KBM-7 (cell line): Measurements from ENCODE around the gene NXNL1.

Experiments
- DNase-seq: peaks from one replicate; pipeline ENCODE4 v3.0.0-alpha.2; 2015
- in situ Hi-C: fragments of 300-500 bp; cut with MboI; formaldehyde crosslinking; loops from 2 replicates; pipeline ENCODE4 v1.14.3; 2020; ENCODE audit warnings: low sequenced_read_pairs, low pct_unique_long_range_greater_than_20kb, mixed read lengths

Gene NXNL1

GRCh38 chr19:17424743-17425365, 35.9 kb downstream of the NXNL1 start:
- peak; percentile 67 for DNase-seq
- in situ Hi-C loops, result no loop called here

- in situ Hi-C loops, result no loop called here
- no peak for DNase-seq
Observed at GRCh38 chr19:17423429-17424208, 37.1 kb downstream of the NXNL1 start.

GRCh38 chr19:17421942-17422341, 38.8 kb downstream of the NXNL1 start:
- no peak for DNase-seq
- in situ Hi-C loops, result no loop called here

GRCh38 chr19:17420475-17420924, 40.2 kb downstream of the NXNL1 start:
- in situ Hi-C loops, result no loop called here
- peak; percentile 46 for DNase-seq

GRCh38 chr19:17419621-17420474, 40.9 kb downstream of the NXNL1 start, which contains the start of gene MVB12A:
TSS of gene MVB12A (plus strand) at chr19:17420047. CDS start at chr19:17420136, 89 bp downstream.
- in situ Hi-C loops, result no loop called here
- DNase-seq, result peak; percentile 99

- in situ Hi-C loops, result no loop called here
- no peak for DNase-seq
Observed at GRCh38 chr19:17419154-17419620, 41.5 kb downstream of the NXNL1 start.

GRCh38 chr19:17418710-17419109, 42.0 kb downstream of the NXNL1 start:
- in situ Hi-C loops, result no loop called here

GRCh38 chr19:17415121-17415520, 45.6 kb downstream of the NXNL1 start:
- in situ Hi-C loops, result no loop called here

More at GRCh38 chr19:17418710-17419109, 42.0 kb downstream of the NXNL1 start:
- no peak for DNase-seq

GRCh38 chr19:17414097-17414496, 46.6 kb downstream of the NXNL1 start:
- in situ Hi-C loops, result no loop called here
- no peak for DNase-seq

More at GRCh38 chr19:17415121-17415520, 45.6 kb downstream of the NXNL1 start:
- no peak for DNase-seq

GRCh38 chr19:17411801-17412200, 48.9 kb downstream of the NXNL1 start:
- in situ Hi-C loops, result no loop called here
- DNase-seq, result no peak

- in situ Hi-C loops, result no loop called here
- DNase-seq, result no peak
Observed at GRCh38 chr19:17409990-17410389, 50.7 kb downstream of the NXNL1 start.

- no peak for DNase-seq
- in situ Hi-C loops, result no loop called here
Observed at GRCh38 chr19:17406887-17407196, 53.9 kb downstream of the NXNL1 start.

GRCh38 chr19:17406046-17406886, 54.5 kb downstream of the NXNL1 start:
- DNase-seq, result peak; percentile 77

More at GRCh38 chr19:17406046-17406886, 54.5 kb downstream of the NXNL1 start:
- in situ Hi-C loops, result no loop called here
